Amygdala (tissue), 56 donors: Measurements from ENCODE around the gene LRMDA.

Experiments used
- DNase-seq, 56 donors: peaks; one replicate each; lab custom pipeline; 2025; lab: John Stamatoyannopoulos, UW

Gene LRMDA

GRCh38 chr10:76080991-76081390 lies 649.6 kb downstream of the LRMDA start:
- DNase-seq: no peak

GRCh38 chr10:76082232-76082631 lies 650.8 kb downstream of the LRMDA start:
- no peak for DNase-seq

DNA sequence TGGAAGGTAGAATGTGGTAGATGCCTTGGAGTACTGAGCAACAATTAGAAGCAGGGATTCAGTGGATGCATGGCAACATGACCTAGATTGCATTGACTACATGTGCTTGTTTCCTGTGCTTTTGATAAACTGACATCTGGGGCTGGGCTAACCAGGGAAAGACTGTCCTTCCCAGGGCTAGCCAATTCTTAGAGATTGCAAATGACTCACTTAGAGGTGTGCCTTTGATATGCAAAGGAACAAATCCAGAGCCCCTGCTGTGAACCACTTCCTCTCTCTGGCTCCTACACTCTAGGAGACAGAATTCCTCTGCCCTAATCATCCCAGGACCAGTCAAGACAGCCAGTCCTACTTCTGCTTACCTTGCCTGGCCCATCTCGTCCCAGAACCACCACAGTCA lies 651.5 kb downstream of the LRMDA start:
- no peak for DNase-seq

DNA sequence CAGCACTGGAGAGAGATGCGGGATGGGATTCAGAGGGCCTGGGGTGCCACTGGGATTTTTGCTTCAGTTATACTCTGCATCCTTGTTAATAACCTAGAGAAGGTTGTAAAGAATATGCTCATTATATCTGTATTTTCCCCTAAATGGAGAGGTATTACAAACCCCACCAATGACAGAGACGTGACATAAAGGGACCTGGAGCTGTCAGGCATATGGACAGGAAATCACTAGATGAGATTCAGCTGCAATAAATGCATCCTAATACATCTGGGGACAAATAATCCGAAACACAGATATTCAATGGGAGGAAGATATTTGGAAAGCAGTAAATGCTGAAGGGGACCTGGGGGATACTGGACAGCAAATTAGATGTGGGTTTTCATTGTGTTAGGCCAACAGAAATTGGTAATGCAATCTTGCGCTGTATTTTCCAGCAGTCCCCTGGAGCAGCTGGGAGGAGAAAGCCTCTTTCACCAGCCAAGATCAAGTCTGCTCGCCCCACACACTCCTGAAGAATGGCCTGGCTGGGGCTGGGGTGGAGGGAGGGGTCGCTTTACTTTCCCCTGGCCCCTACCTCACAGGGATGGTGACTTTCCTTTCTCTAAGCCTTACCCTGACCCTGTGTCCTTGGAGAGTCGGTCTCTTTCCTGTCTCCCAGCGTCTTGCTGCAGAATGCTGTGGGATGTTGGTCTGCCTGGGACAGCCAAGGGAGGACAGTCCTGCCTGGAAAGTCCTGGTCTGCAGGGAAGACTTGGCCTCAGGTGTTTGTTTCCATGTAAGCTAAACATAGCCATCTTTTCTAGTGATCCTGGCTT lies 653.8 kb downstream of the LRMDA start:
- no peak for DNase-seq

DNA sequence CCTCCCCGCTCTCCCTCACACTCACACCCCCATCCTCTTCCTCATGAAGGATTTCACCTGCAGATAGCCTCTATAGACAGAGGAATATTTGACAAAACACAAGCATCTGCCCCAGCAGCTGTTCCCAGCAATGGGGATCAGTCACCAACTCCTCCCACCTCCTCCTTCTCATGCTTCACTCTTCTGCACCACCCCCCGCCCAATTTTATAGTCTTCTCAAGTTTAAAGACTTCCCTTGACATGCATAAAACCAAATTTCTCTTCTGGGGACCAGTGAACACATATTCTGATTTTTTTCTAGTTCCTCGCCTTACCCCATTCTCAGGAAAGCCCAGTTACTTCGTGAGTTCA lies 654.4 kb downstream of the LRMDA start:
- no peak for DNase-seq

GRCh38 chr10:76086170-76086760 lies 654.8 kb downstream of the LRMDA start:
- DNase-seq: no peak

DNA sequence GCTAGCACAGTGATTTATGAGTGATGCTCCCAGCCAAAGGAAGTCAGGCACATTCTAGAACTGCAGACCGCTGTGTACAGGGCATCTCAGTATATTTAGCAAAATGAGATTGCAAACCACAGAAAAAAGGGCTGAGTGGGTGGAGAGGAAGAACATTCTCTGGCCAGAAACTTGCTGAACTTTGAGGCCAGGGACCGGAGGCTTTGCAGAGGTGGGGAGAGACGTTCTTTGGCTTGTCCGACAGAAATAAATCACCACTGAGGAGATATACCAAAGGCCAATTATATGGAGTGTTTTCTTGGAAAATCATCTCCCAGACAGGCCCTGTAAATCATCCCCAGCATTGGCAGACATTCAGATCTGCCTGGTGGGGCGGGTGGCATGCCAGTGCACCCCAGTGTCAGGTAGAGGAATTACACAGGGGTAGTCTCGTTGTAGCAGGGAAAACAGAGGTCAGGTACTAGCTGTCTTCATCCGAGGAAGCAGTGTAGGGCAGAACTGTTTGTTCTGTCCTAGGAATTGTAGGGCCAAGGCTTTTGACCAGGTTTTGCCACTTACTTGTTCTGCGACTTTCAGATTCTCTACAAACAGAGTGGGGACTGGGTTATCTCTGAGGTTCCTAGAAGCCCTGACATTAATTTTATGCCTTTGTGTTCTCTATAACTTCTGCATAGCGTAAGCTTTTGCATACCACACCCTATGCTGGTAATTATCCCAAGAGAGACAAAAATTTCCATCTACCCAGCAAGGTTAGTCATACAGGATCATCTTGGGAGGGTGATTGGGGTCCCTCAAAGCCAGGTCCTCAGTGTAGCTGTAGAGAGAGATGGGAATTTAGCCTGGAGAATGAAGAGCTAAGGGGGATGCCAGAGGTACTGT lies 655.6 kb downstream of the LRMDA start:
- DNase-seq: no peak

DNA sequence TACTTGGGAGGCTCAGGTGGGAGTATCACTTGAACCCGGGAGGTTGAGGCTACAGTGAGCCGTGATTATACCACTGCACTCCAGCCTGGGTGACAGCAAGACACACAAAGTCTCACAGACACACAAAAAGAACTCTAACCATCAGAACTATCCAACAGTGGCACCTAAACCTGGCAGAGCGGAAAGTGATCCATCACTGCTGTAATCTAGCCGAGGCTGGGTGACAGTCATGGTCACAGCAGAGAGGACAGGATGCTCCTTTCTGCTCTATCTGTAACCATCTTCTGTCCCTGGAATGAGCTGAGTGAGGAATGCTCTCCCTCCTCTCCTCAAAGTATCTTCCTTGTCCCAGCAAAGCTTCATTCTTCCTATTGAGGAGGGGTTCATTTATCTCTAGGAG lies 656.6 kb downstream of the LRMDA start:
- DNase-seq: no peak

DNA sequence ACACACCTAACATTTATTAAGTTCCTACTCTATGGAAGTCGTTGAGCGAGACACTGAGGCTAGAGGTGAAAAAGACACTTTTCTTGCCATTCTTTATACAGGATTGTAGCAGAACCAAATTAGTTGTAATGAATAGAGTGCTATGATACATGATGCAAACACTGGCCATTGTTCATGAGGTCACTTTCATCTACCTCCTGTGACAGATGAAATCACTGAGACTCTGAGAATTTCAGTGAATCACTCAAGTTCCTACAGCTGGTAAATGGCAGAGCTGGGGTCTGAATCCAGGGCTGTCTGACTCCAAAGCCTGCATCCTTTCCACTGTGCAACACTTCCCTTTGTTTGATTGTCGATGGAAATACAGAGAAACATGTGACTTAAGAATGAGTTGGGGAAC lies 657.6 kb downstream of the LRMDA start:
- DNase-seq: no peak

- no peak for DNase-seq
These were observed 658.2 kb downstream of the LRMDA start for GRCh38 chr10:76089556-76090180.

DNA sequence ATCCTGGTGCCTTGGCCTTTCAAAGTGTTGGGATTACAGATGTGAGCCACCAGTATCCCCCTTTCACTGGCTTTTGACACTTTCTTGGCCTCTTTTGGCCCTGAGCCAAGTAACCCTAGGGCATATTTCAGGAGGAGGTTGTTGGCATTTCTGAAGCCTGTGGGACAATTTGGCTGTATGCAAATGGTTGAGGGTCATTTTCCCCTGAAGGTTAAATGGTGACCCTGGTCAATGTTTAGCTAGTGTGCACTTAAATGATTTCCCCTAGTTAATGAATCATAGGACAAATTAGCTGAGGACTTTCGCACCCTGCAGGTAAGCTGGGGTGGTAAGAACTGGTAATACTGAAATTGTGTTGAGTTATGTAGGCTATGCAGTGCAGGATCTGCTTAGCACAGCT lies 660.5 kb downstream of the LRMDA start:
- no peak for DNase-seq

- DNase-seq: no peak
These were observed 675.2 kb downstream of the LRMDA start for GRCh38 chr10:76106611-76107010.

DNA sequence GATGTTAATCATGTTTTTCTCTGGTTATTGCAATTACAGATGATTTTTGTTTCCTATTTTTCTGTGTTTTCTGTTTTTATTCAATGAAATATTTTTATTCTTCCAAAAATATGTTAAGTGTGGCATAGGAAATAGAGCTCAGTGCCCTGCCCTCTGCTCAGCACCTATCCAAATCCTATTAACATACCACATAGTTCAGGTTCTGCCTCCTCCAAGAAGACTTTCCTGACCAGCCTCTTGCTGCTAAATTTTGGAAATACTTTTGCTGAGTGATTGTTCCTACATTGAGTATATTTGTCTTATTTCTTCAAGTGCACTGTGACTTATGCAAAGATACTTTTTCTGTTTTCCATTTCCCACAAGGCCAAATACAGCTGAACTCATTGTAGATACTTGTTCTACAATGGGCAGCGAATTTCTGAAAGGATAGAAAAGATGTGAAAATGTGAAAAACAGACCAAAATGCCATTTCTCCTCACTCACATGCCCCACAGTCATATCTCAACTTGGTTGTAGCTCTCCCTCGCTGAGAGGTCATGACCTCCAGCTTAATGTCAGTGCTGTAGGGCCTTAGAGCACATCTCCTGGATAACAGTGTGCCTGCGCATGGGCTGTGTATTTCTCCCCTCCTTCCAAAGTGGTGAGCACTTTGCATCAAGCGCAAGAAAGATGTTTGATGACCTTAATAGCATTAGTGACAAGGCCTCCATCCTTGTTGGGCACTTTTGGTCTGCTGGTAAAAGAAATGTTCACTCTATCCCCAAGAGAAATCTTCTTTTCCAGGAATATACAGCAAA lies 677.3 kb downstream of the LRMDA start:
- DNase-seq: no peak

DNA sequence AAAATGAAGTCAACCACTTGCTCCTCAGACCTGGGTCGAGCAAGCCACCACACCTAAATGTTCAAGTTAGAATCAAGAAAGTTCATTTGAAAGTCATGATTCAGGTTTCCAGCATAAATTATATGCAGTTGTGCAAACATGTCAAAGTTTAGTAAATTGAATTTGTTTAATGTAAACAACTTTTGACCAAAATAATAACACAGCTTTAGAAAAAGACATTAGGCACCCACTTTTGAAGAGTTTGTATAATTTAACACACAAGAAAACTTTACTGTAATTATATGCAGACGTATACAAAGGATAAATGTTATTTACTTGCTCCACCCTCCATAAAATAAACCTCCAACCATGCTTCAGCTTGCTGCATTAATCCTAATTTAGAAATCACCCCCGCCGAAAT lies 680.0 kb downstream of the LRMDA start:
- DNase-seq: no peak

DNA sequence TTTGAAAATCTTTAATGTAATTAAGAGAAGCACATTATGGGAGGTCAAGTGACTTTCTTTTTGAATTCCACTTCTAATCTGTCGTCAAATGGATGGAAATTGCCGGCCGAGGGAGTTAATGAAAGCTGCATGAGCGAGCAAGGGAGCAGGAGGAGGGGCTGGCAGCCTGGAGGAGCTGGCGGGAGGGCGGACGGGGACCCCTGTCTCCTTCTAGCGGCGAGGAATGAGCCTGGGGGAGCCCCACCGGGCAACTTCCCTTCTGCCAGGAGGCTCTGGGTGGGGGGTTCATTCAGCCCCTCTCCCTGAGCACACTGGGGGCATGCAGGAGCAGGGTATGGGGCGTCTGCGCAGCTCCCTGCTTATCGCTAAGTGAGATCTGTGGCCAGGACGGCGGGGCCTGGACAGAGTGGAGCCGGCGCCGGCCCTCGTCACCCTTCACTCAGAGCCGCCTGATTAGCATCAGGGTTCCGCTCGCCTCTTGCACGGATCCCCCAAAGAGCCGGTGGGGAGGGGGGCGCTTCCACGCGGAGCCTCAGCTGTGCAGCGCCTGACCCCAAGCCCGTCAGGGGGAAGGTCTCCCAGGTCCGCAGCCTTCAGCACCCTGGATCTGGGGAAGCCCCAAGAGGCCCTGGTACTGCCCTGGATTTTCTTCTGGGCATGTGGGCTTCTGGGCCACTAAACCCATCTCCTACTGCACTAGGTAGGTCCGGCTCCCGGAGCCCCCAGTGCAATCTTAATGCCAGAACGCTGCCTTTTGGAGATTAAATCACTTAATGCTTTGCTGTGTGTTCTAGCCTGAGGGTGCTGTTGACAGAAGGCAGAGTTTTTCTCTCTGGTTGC lies 680.8 kb downstream of the LRMDA start:
- no peak for DNase-seq

GRCh38 chr10:76112826-76113150 lies 681.4 kb downstream of the LRMDA start:
- no peak for DNase-seq

- DNase-seq: no peak
These were observed 682.5 kb downstream of the LRMDA start for GRCh38 chr10:76113952-76114351.

DNA sequence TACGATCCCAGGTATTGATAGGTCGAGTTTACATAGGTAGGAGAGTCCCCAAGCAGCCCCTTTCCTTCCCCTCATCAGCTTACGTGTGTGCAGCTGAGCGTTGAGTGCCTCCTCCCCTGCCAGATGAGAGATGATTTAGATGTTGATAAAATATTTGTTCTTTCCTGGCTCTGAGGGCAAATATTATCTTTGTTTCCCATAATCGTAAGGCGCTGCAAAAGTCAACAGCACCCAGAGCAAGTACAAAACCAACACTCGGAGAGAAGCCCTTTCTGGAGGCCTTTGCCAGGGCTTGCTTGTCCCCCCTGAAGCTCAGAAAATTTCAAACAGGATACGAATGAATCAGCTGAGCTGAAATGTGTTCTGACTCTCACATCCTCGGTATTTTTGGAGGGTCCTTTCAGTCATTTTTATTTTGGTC lies 683.2 kb downstream of the LRMDA start:
- DNase-seq: no peak

DNA sequence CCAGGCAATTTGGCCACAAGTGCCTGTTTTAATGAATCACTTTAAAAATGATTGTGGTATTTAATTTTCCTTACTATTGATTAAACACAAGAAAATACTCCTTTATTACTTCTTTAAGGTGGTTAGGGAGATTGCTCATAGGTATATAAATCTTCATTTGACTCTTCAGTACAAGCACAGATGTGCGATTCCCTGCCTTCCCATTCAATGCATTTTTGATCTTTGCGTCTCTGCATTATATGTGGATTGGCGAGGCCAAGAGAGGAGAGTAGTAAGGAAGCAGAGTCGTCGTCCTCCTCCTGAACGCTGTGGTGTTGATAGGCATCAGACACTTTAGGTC lies 683.7 kb downstream of the LRMDA start:
- no peak for DNase-seq
